Measurements from ENCODE around the gene FCGR3B.
"Not testable (repeated sequence)": the region's sequence is repeated elsewhere in the genome, so short reads cannot be mapped to it uniquely, and the experiment has no call there.

Gene FCGR3B

GRCh38 chr1:161638251-161638993 lies 7.4 kb upstream of the FCGR3B start:
- not testable (repeated sequence) for DNase-seq

GRCh38 chr1:161636976-161637375 lies 6.0 kb upstream of the FCGR3B start:
- DNase-seq = not testable (repeated sequence)

DNA sequence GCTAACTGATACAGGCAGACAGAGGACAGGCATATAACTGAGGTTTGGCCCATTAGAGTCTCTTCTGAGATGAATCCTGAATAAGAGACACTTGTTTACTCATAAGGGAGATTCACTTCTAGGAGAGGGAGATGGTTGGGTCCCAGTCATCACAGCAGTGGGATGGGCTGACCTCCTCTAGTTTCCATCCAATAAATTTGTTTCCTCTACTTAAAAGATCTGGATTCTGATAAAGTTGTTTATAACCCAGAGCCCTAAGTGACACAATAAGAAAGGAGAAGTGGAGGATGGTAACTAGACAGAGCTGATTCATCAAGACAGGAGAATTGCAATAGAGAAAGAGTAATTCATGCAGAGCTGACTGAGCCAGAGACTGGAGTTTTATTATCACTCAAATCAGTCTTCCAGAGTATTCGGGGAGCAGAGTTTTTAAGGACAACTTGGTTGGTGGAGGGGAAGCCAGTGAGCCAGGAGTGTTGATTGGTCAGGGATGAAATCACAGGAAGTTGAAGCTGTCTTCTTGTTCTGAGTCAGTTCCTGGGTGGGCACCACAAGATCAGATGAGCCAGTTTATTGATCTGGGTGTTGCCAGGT lies 5.3 kb upstream of the FCGR3B start:
- DNase-seq = not testable (repeated sequence)

GRCh38 chr1:161634993-161635392 lies 4.0 kb upstream of the FCGR3B start:
- not testable (repeated sequence) for DNase-seq

DNA sequence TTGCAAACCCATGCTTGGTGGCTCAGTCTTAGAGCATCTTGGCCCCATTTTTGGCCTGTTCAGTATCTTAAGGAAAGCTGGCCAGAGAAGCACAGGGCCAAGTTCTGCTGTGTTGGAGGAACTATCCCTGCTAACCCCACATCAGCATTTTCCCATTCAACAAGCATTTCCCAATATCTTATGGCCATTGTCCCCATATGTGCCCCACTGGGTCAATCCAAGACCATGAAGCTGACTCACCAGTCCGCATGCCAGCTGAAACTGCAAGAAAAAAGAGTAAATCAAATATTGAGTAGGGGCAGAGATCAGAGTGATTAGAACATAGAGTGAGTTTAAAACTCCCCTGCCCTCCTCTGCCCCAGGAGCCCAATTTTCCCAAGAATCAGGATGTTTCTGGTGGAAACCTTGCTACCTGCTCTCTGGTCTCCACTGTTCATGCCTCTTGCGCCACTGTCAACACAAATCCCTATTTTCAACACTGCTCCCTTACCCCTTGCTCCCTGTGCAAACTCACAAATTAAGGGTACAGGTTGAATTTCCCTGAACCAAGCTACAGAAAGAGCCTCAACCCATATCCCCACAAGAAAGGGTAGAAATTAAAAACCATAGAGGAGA lies 741 bp downstream of the FCGR3B start:
- DNase-seq = not testable (repeated sequence)

DNA sequence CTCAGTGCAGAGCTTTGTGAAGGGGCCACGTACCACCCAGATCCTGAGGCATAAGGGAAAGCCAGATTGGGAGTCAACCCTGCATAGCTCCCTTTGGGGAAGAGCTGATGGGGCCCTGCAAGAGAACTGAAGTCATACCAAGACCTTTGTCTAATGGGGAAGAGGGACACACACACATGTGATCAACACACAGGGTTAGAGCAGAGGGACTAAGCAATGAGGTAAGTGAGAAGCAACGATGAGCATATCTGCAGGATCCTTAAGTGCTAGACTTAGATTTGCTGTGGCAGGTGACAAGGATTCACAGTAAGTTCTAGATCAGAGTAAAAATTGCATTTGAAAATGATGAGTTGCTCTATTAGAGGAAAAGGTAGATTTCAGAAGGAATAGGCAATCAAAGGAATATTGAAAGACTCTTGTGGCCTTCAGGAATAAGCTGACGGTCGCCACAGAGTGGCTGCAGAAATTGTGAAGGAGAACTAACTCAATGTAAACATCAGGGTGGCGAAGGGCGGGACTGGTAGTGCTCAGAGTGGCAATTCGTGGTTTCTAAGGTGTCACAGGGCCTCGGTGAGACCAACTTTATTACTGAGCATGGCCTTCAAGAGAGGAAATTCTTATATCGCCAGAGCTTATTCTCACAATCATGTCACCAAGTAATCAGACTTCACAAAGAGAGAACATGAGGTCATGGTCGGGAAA lies 4.4 kb downstream of the FCGR3B start:
- DNase-seq = not testable (repeated sequence)

DNA sequence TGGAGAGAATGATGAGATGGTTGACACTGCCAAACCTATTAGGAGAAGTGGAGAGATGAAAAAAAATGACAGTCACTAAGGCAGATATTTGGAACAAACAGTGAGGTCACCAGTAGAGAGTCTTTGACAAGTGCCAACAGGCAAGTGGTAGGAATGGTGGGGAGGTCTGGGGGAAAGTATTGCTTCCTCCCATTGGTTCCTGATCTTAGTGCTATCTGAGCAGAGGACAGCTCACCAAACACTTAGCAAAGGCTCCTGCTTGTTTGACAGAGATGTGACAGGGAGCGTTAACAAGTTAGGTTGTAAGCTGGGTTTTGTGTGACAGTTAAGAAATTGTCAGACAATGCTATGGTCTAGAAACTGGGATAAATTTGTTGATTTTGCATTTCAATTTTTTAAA lies 6.4 kb downstream of the FCGR3B start:
- DNase-seq = not testable (repeated sequence)

DNA sequence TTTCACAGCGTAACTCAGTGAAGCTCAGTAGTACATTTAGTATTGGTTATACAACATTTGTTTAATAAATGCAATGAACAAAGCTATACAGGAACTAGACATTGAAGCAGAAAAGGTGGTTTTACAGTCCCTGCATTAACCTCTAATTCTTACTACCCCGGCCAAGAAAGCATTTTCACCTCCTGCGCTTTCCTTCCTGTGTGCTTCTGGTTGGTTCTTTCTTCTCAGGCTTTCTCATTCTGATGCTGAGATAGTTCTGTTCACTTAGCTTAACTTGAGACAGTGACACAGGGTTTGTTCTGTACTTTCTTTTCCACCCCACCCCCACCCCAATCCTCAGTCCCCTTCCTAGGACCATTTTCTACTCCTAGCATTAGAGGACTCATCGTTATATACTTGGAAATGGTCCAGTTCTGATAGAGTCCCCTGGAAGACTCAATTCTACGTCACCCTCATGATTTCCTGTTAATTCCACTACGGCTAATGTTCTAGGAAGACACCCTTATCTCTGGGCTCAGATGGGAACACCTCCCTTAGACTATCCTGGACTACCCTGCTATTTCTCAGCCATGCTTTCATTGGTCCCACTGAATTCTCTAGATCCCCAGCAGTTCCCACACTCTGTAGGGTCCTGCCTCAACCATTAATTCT lies 7.5 kb downstream of the FCGR3B start:
- DNase-seq = not testable (repeated sequence)

DNA sequence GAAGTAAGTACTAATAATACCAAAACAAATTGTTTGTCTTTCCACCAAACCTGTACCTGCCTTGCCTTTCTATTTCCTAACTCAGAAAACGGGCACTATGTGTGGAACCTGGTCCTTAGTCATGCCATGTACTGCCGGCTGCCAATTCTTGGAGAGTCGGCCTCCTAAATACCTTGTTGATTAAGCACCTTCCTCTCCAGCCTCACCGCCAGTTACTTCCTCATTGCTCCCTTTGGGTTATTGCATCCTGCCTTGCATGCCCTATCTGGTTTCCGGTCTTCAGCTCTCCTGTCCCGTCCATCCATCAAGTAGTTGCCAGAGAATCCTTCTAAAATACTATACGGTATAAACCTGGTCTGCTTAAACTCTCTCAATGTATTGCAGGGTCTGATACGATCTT lies 8.9 kb downstream of the FCGR3B start:
- DNase-seq = not testable (repeated sequence)

- DNase-seq = peak; percentile 83 to 84
These were observed 9.6 kb downstream of the FCGR3B start for GRCh38 chr1:161621181-161622000.

DNA sequence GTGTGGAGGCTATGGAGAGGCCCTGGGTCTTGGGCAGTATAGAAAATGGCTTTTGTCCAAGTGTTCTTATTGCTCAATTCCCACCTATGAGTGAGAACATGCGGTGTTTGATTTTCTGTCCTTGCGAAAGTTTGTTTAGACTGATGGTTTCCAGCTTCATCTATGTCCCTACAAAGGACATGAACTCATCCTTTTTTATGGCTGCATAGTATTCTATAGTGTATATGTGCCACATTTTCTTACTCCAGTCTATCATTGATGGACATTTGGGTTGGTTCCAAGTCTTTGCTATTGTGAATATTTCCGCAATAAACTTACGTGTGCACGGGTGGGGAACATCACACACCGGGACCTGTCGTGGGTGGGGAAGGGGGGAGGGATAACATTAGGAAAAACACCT lies 10.6 kb downstream of the FCGR3B start:
- DNase-seq = not testable (repeated sequence)

- DNase-seq = not testable (repeated sequence)
These were observed 12.5 kb downstream of the FCGR3B start for GRCh38 chr1:161618517-161618916.

GRCh38 chr1:161616417-161616816 lies 14.6 kb downstream of the FCGR3B start:
- DNase-seq = not testable (repeated sequence)

DNA sequence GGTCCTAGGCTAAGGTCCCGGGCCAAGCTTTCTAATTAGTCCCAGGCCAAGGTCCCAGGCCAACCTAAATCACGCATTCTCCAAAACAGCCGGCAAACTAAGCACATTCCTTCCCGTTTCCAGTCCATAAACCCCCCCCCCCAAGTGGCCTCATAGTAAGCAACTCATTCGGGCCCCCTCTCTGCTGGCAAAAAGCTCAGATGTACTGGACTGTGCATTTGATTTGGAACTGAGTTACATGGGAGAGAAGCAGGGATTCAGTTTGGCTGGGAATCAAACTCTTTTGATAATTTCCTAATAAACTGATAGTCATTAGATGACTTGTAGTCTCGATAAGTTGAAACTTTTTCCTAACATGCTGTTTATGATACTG lies 17.8 kb downstream of the FCGR3B start:
- DNase-seq = not testable (repeated sequence)

DNA sequence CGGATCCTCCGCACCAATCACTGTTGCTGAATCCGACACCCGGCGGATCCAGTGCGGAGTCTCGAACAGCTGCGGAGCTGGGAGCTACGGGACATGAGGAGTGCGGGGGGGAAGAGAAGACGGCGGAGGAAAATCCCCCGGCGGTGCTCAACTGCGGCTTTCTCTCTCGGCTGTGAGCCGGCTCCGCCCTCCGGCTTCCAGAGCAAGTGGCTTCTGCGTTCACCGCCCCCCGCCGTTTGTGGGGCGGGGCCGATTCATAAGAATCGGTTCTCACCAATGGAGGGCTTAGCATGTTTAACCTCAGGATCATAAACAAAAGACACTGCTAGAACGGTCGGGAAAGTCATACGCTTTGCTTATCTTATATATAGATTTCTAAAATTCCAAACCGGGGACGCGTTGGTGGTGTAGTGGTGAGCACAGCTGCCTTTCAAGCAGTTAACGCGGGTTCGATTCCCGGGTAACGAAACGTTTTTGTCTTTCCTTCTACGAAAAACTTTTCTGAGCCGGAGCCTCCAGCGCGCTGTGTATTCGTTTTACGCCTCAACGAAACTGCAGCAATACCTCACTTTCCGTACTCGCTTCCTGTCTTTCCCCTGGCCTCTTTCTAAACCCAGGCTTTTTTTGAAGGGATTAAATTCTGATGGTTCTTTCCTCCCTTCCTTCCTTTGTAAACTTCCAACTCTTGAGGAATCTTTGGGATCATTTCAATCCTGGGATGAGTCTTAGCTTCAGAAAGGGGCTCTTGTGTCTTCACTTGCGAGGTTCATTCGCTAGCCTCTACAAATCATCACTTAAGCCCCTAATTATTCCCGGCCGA lies 18.4 kb downstream of the FCGR3B start:
- peak; percentile 88 to 91 for DNase-seq

DNA sequence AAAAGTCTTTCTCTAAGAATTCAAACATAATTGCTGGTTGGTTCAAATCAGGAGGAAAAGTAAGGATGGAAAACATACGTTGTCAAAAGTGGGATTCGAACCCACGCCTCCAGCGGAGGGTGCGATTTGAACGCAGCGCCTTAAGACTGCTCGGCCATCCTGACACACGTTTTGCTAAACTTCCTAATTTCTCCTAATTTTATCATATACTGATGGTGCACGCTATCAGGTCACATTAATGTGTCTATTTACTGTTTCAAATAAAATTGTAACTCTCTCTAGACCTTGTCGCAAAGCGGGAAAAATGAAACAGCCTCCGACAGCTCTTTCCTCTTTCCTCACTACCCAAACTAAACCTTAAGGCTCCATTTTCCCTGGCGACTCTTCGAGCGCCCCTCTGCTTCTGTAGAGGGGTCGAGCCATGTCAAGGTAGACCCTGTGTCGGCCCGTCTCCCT lies 19.1 kb downstream of the FCGR3B start:
- DNase-seq = not testable (repeated sequence)

DNA sequence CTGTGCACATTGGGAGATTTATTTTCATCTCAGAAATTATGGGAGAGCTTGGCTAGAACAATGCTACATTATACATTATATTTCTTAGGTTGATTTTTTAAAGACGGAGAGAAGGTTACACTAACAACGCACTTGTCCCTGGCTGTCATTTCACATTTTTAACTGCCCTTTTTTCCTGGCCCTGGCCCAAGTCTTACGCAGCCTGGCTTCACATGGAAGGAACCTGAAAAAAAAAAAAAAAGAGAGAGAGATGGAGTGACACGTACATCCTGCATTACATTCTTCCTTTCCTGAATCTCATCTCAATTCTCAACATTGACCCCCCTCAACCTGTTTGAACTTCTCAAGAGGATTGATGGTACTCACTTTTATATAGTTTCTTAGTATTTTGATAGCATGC lies 20.8 kb downstream of the FCGR3B start:
- DNase-seq = not testable (repeated sequence)

- not testable (repeated sequence) for DNase-seq
These were observed 24.2 kb downstream of the FCGR3B start for GRCh38 chr1:161606541-161607336.

DNA sequence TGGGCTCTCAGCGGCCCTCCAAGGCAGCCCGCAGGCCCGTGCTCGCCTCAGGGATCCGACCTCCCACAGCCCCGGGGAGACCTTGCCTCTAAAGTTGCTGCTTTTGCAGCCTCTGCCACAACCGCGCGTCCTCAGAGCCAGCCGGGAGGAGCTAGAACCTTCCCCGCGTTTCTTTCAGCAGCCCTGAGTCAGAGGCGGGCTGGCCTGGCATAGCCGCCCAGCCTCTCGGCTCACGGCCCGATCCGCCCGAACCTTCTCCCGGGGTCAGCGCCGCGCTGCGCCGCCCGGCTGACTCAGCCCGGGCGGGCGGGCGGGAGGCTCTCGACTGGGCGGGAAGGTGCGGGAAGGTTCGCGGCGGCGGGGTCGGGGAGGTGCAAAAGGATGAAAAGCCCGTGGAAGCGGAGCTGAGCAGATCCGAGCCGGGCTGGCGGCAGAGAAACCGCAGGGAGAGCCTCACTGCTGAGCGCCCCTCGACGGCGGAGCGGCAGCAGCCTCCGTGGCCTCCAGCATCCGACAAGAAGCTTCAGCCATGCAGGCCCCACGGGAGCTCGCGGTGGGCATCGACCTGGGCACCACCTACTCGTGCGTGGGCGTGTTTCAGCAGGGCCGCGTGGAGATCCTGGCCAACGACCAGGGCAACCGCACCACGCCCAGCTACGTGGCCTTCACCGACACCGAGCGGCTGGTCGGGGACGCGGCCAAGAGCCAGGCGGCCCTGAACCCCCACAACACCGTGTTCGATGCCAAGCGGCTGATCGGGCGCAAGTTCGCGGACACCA lies 25.0 kb downstream of the FCGR3B start:
- not testable (repeated sequence) for DNase-seq
